Measurements from ENCODE around the gene GRIN2A.

- TF ChIP-seq CTCF (IDR thresholded peaks at IDR 0.05) (no peak), EP300 (IDR thresholded peaks at IDR 0.05) (no peak)
These were observed 43.4 kb upstream of the GRIN2A start for GRCh38 chr16:10225653-10226052.
